ENCODE data around the gene TMUB2.
"Not testable (repeated sequence)": the region's sequence is repeated elsewhere in the genome, so short reads cannot be mapped to it uniquely, and the experiment has no call there.

The TMUB2 gene

GRCh38 chr17:44223541-44224071, 36.8 kb downstream of the TMUB2 start:
- no peak for TF ChIP-seq CTCF (IDR thresholded peaks at IDR 0.05; ENCODE audit: insufficient read depth, low read depth, low read length, missing control alignments)
- DNase-seq (ENCODE audit: low read depth) = no peak
- H3K4me3 ChIP-seq (ENCODE audit: low read depth, low read length) = no peak overlapping the region

- no peak for DNase-seq (ENCODE audit: low read depth)
- H3K4me3 ChIP-seq (ENCODE audit: low read depth, low read length) = no peak overlapping the region
- no peak for TF ChIP-seq CTCF (IDR thresholded peaks at IDR 0.05; ENCODE audit: insufficient read depth, low read depth, low read length, missing control alignments)
Measured at GRCh38 chr17:44229090-44229489, 42.3 kb downstream of the TMUB2 start.

GRCh38 chr17:44230140-44230539, 43.4 kb downstream of the TMUB2 start:
- TF ChIP-seq CTCF (IDR thresholded peaks at IDR 0.05; ENCODE audit: insufficient read depth, low read depth, low read length, missing control alignments) = no peak
- H3K4me3 ChIP-seq (ENCODE audit: low read depth, low read length) = no peak overlapping the region
- DNase-seq (ENCODE audit: low read depth) = no peak

- no peak overlapping the region for H3K4me3 ChIP-seq (ENCODE audit: low read depth, low read length)
- no peak for DNase-seq (ENCODE audit: low read depth)
- TF ChIP-seq CTCF (IDR thresholded peaks at IDR 0.05; ENCODE audit: insufficient read depth, low read depth, low read length, missing control alignments) = no peak
Measured at GRCh38 chr17:44232061-44232460, 45.3 kb downstream of the TMUB2 start.

GRCh38 chr17:44233582-44233981, 46.8 kb downstream of the TMUB2 start:
- TF ChIP-seq CTCF (IDR thresholded peaks at IDR 0.05; ENCODE audit: insufficient read depth, low read depth, low read length, missing control alignments) = no peak
- no peak overlapping the region for H3K4me3 ChIP-seq (ENCODE audit: low read depth, low read length)
- DNase-seq (ENCODE audit: low read depth) = no peak

- DNase-seq (ENCODE audit: low read depth) = no peak
- H3K4me3 ChIP-seq (ENCODE audit: low read depth, low read length) = no peak overlapping the region
- no peak for TF ChIP-seq CTCF (IDR thresholded peaks at IDR 0.05; ENCODE audit: insufficient read depth, low read depth, low read length, missing control alignments)
Measured at GRCh38 chr17:44235583-44235936, 48.8 kb downstream of the TMUB2 start.

GRCh38 chr17:44236444-44236991, 49.7 kb downstream of the TMUB2 start:
- DNase-seq (ENCODE audit: low read depth) = peak; percentile 85
- TF ChIP-seq CTCF (IDR thresholded peaks at IDR 0.05; ENCODE audit: insufficient read depth, low read depth, low read length, missing control alignments) = no peak
- no peak overlapping the region for H3K4me3 ChIP-seq (ENCODE audit: low read depth, low read length)

- DNase-seq (ENCODE audit: low read depth); H3K4me3 ChIP-seq (ENCODE audit: low read depth, low read length): not testable (repeated sequence)
Measured at GRCh38 chr17:44237886-44238285, 51.1 kb downstream of the TMUB2 start.
